ENCODE data around the gene GET3. TPM values are rescaled to one million over a fixed set of nuclear protein-coding genes. Genes with fewer than 3 reads are reported as not detected.
"Not testable (repeated sequence)": the region's sequence is repeated elsewhere in the genome, so short reads cannot be mapped to it uniquely, and the experiment has no call there.

GET3 gene
- total and polyA plus RNA-seq, 2 of the 4 experiments (the other 2 are of a cell fraction): 129 to 152 TPM

DNA sequence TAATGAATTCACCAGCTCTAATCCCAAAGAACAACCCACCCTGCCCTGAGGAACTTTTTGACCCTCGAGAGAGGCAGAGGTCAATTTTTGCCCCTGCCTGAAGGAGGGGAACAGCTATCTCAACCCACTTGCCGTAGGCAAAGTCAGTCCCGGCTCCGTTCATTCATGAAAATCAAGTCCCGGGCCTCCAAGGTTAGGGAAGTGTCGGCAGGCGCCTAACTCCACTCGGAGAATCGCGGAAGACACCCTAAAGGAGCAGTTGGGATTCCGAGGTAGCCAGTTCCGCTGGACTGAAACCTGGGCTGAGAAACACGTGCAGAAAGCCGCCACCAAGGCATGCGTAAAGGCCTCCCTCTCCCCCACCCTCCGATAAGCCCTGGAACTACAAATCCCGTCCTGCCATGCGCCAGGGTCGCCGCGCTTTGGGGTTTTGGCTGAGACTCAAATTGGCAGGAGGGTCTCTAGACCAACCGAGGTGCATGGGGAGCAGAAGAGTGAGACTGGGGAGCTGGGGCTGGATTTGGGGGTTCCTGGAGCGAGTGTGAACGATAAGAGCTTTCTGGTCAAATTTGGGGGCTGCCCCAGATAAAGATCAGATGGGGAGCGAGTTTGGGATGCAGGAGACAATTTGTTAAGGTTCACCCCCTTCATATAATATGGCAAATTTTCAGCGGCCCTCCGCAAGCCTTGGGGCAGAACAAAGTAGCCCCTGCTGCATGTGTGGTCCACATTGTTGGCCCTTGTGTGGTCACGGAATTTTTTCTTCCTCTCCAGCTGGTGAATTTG is 13.5 kb upstream of the GET3 start, which contains the start of gene TNPO2 (continued):
- peak; percentile 88 for TF ChIP-seq BHLHE40 (IDR thresholded peaks at IDR 0.05; ENCODE audit: low read depth, low read length)
- 0 out of 2 replicates have a peak, but pooled peaks have one; percentile 23 for TF ChIP-seq POLR2A (IDR thresholded peaks at IDR 0.05; ENCODE audit: low read depth, low read length)

DNA sequence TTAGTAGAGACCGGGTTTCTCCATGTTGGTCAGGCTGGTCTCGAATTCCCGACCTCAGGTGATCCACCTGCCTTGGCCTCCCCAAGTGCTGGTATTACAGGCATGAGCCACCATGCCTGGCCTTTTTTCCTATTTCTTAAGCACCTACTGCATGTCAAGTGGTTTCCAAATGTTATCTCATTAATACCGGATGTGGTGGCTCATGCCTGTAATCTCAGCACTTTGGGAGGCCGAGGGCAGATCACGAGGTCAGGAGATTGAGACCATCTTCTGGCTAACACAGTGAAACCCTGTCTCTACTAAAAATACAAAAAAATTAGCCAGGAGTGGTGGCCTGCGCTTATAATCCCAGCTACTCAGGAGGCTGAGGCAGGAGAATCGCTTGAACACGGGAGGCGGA is 11.7 kb upstream of the GET3 start:
- in situ Hi-C loops (cut with MboI; ENCODE audit: low sequenced_read_pairs); CTCF ChIA-PET: not testable (repeated sequence)
- POLR2A ChIA-PET (ENCODE audit: unreplicated experiment): interaction anchor here (0.7 kb wide), 1 partner anchor 32 kb away, joined by 16 read pairs; no protein-coding TSS in a partner anchor

More for the DNA sequence above, 11.7 kb upstream of the GET3 start:
- H3K9me1 ChIP-seq (ENCODE audit: insufficient read depth, low read length); intact Hi-C loops (cut with micrococcal nuclease); H4K8ac ChIP-seq (ENCODE audit: low read depth in 2 of 2, low read length in 2 of 2); H2BK5ac ChIP-seq (ENCODE audit: low read depth, low read length, poor library complexity, severe bottlenecking); ATAC-seq (ENCODE audit: low read depth); H3K9me3 ChIP-seq (ENCODE audit: control insufficient read depth, insufficient read depth, low read length); H3K4me3 ChIP-seq (ENCODE audit: insufficient read depth, low read depth, low read length); H3K56ac ChIP-seq (ENCODE audit: extremely low read depth, insufficient read depth, low read length); H2BK20ac ChIP-seq (ENCODE audit: low read depth, low read length); H3K9ac ChIP-seq (ENCODE audit: low read depth, low read length); H4K5ac ChIP-seq (ENCODE audit: low read depth, low read length); H2BK120ac ChIP-seq (ENCODE audit: low read depth, low read length); H3K27ac ChIP-seq (ENCODE audit: insufficient read depth, low read length); BruUV-seq (replicated peaks); H3K27me3 ChIP-seq (ENCODE audit: control insufficient read depth, insufficient read depth, low read length); H2AFZ ChIP-seq (replicated peaks; ENCODE audit: low read length, poor library complexity); H3K23ac ChIP-seq (ENCODE audit: low read depth, low read length); H4K20me1 ChIP-seq (ENCODE audit: insufficient read depth, low read length); H2BK15ac ChIP-seq (ENCODE audit: low read depth, low read length); H2AK9ac ChIP-seq (replicated peaks; ENCODE audit: low read depth, low read length, poor library complexity); H3K4ac ChIP-seq (ENCODE audit: low read depth, low read length); H3K18ac ChIP-seq (ENCODE audit: low read depth, low read length); H2AK5ac ChIP-seq (ENCODE audit: low read depth, low read length); DNase-seq; H3K14ac ChIP-seq (replicated peaks; ENCODE audit: low read depth, low read length); H3K4me1 ChIP-seq (ENCODE audit: control insufficient read depth, insufficient read depth, low read length); H4K91ac ChIP-seq (ENCODE audit: insufficient read depth, low read depth, low read length); dilution Hi-C loops (cut with HindIII; ENCODE audit: low sequenced_read_pairs, unreplicated experiment); H3K4me2 ChIP-seq (ENCODE audit: low read depth, low read length): not testable (repeated sequence)
- WGBS, 2 experiments (ENCODE audit: extremely low coverage in 2 of 2, insufficient read length in 1 of 2): 97% methylated on average over 6 of the region's 10 CpGs; no CpG with 5 or more reads in 1 of the 2 experiments
- Histone ChIP-seq H3K79me1 (ENCODE audit: low read depth in 1 of 2, low read length in 2 of 2) (peaks cover 12 to 43% of the 10 kb centered on the region in 2 experiments; a peak in 3 of 4 replicates), H3K36me3 (ENCODE audit: control insufficient read depth, insufficient read depth, low read length) (peaks cover 23% of the 10 kb centered on the region)
